Uterus (tissue), 2 donors: ENCODE data around the gene TGFA.

Experiments used
- POLR2A ChIP-seq, 2 donors: fragments of 450-650 bp; IDR thresholded peaks; one replicate each; pipeline ENCODE4 v1.6.1; 2016; ENCODE audit warnings: antibody characterized with exemption in 2 of 2, mild to moderate bottlenecking in 1 of 2, moderate library complexity in 1 of 2
- TF ChIP-seq, protein P1 (sequence below), 4 experiments: fragments of 200-600 bp in 2 of 4; fragments of 450-650 bp in 2 of 4; sonication (generic) in 2 of 4; IDR thresholded peaks; one replicate each; pipeline ENCODE4 v1.5.1; 2016 to 2019; ENCODE audit warnings: antibody characterized with exemption in 4 of 4, mild to moderate bottlenecking in 2 of 4, moderate library complexity in 1 of 4

DNA sequence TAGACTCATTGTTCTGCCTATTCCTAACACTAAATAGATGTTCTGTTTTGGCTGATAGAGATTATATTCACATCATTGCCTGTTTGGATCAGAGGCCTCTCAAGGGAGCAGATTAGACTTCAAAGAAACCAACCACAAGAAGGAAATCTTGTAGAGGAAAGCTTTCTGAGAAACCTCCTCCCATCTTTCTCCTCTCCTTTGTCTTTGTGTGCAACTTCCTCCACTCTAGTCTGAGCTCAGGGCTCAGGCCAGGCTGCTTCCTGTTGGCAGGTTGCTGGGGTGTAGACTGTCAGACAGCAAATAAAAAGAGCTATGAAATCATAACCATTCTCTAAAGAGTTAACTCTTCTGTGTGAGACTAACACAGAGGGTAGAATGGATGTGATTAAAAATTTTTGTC, 113.0 kb downstream of the TGFA start:
- TF ChIP-seq, protein P1, sequence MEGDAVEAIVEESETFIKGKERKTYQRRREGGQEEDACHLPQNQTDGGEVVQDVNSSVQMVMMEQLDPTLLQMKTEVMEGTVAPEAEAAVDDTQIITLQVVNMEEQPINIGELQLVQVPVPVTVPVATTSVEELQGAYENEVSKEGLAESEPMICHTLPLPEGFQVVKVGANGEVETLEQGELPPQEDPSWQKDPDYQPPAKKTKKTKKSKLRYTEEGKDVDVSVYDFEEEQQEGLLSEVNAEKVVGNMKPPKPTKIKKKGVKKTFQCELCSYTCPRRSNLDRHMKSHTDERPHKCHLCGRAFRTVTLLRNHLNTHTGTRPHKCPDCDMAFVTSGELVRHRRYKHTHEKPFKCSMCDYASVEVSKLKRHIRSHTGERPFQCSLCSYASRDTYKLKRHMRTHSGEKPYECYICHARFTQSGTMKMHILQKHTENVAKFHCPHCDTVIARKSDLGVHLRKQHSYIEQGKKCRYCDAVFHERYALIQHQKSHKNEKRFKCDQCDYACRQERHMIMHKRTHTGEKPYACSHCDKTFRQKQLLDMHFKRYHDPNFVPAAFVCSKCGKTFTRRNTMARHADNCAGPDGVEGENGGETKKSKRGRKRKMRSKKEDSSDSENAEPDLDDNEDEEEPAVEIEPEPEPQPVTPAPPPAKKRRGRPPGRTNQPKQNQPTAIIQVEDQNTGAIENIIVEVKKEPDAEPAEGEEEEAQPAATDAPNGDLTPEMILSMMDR (IDR thresholded peaks at IDR 0.05), result no peak
- no peak for TF ChIP-seq POLR2A (IDR thresholded peaks at IDR 0.05)
